ENCODE data around the gene SSX2. TPM values are rescaled to one million over a fixed set of nuclear protein-coding genes. Genes with fewer than 3 reads are reported as not detected.
"Not testable (repeated sequence)": the region's sequence is repeated elsewhere in the genome, so short reads cannot be mapped to it uniquely, and the experiment has no call there.

SSX2 gene, protein sequence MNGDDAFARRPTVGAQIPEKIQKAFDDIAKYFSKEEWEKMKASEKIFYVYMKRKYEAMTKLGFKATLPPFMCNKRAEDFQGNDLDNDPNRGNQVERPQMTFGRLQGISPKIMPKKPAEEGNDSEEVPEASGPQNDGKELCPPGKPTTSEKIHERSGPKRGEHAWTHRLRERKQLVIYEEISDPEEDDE
- total RNA-seq (2014; rRNA removed; shearing (Covaris generic)), result not detected in 2 replicates

DNA sequence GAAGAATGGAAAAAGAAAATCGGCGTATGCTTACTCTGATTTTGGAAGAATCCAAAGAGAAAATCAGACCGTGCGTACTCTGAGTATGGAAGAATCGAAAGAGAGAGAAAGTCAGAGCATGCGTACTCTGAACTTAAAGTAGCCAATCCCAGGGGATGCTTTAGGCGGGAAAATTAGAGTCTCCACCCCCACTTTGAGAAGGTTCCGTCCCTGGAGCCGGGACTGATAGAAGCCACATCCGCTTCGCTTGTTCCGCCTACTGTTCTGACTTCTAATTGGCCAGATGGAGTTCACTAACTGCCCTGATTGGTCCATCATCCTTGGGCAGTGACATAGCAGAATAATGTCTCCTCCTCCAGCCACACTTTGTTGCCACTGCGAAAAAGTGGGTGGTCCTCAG lies at the start of gene SSX2:
Gene SSX2 (minus strand): TSS at position 101 of the 400 bp plus-strand sequence. CDS start 1,429 bp downstream, outside the sequence.
- DNase-seq (ENCODE audit: low spot score), result not testable (repeated sequence)

DNA sequence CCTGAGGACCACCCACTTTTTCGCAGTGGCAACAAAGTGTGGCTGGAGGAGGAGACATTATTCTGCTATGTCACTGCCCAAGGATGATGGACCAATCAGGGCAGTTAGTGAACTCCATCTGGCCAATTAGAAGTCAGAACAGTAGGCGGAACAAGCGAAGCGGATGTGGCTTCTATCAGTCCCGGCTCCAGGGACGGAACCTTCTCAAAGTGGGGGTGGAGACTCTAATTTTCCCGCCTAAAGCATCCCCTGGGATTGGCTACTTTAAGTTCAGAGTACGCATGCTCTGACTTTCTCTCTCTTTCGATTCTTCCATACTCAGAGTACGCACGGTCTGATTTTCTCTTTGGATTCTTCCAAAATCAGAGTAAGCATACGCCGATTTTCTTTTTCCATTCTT lies 44.0 kb upstream of the SSX2 start, which contains the start of gene SSX2B:
Gene SSX2B (plus strand): TSS at position 301 of the 400 bp plus-strand sequence. CDS start 1,429 bp downstream, outside the sequence.
- DNase-seq (ENCODE audit: low spot score), result not testable (repeated sequence)

DNA sequence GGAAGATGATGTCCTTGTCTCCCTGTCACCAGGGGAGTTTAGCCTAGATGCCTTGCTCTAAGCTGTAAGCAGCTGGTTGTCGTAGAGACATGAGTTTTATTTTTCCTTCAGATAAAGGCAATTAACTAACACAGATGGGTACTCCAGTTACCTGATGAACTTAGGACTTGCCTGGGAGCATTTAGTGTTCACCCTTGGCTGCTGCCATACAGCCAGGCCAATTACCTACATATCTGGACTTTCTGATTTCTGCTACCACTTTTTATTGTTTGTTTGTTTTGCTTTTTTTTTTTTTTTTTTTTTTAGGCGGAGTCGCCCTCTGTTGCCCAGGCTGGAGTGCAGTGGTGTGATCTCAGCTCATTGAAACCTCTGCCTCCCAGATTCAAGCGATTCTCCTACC lies 14.9 kb downstream of the SSX2 start:
- DNase-seq (ENCODE audit: low spot score), result not testable (repeated sequence)

DNA sequence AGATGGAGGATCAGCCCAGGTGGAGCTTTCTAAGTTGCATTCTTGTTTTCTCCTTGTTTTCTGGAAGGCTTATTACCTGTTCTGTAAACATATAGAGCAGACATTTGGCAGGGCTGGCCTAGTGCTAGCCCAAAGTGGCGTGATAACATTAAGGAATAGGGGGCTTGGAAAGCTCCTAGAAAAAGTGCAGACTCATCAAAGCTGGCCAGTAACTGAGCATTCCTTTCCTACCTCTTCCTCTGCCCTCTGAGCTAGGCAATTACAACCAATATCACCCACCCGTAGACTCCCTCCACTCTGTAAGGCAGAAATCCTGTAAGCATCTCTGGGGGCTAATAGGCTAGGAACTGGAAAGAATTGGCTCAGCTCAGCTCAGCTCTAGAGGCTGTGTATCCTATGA lies 44.8 kb downstream of the SSX2 start:
- not testable (repeated sequence) for DNase-seq (ENCODE audit: low spot score)

DNA sequence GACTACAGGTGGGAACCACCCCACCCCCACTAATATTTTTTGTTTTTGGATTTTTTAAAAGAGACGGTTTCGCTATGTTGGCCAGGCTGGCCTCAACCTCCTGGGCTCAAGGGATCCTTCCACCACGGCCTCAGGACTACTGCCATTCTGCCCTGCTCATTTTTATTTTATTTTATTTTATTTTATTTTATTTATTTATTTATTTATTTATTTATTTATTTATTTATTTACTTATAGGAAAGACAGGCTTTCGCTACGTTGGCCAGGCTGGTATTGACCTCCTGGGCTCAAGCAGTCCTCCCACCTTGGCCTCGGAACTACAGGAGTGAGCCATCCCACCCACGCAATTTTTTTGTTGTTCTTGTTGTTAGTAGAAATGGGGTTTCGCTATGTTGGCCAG lies 51.5 kb downstream of the SSX2 start:
- DNase-seq (ENCODE audit: low spot score), result not testable (repeated sequence)

DNA sequence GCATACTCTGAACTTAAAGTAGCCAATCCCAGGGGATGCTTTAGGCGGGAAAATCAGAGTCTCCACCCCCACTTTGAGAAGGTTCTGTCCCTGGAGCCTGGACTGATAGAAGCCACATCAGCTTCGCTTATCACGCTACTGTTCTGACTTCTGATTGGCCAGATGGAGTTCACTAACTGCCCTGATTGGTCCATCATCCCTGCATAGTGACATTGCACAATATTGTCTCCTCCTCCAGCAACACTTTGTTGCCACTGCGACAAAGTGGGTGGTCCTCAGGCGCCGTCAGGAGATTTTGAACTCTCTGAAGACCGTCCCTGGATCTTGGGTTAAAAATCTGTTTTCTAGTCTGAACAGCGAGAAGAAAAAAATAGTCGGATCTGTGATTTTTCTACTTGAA lies 52.2 kb downstream of the SSX2 start, which contains the start of gene SSX7:
Gene SSX7 (minus strand): TSS at position 101 of the 400 bp plus-strand sequence. CDS start 1,428 bp downstream, outside the sequence.
- DNase-seq (ENCODE audit: low spot score), result not testable (repeated sequence)

DNA sequence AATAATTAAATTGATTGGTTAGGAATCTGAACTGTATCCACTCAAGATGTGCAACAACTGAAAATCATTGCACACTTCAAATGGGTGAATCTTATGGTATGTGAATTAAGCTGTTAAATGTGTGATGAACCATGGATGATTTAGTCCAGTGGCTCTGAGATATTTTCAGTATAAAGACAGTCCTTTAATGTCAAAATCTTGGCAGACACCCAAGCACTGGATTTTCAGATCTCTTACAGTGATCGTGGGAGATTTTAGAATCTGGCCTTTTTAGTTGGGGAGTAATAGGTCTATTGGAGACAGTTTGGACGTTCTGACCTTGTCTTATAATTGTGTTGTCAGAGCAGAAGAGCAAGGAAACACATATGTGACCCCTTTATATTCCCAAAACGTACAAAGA lies 56.3 kb downstream of the SSX2 start:
- DNase-seq (ENCODE audit: low spot score), result not testable (repeated sequence)

DNA sequence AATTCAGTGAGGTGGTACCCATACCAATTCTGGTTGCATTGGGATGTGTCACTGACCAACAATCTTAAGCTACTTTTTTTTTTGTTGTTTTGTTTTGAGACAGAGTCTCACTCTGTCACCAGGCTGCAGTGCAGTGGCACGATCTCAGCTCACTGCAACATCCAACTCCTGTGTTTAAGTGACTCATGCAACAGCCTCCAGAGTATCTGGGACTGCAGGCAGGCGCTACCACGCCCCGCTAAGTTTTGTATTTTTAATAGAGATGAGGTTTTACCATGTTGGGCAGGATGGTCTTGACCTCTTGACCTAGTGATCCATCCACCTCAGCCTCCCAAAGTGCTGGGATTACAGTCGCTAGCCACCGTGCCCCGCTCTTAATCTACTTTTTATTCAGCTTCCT lies 58.0 kb downstream of the SSX2 start:
- DNase-seq (ENCODE audit: low spot score), result not testable (repeated sequence)

Small RNAs within 50 kb of the gene (small RNA-seq; reads per million reads assigned to genes)
- gene AC244505.3 (not detected), gene AC244505.5 (not detected), gene AL450023.3 (not detected), gene RNA5SP504 (not detected)

Other genes starting within 250 kb of the SSX2 start
- not detected in 2 replicates for gene XAGE1A, start 211.4 kb downstream of the SSX2 start, total RNA-seq (2014; rRNA removed; shearing (Covaris generic))
- gene XAGE1B, start 190.1 kb downstream of the SSX2 start, total RNA-seq (2014; rRNA removed; shearing (Covaris generic)), result not detected in 2 replicates
- not detected in 2 replicates for gene SSX7, start 52.3 kb downstream of the SSX2 start, total RNA-seq (2014; rRNA removed; shearing (Covaris generic))
- not detected in 2 replicates for gene SSX2B, start 44.1 kb upstream of the SSX2 start, total RNA-seq (2014; rRNA removed; shearing (Covaris generic))
- gene SPANXN5, start 90.2 kb upstream of the SSX2 start, total RNA-seq (2014; rRNA removed; shearing (Covaris generic)), result not detected in 2 replicates
- gene XAGE5, start 104.1 kb upstream of the SSX2 start, total RNA-seq (2014; rRNA removed; shearing (Covaris generic)), result not detected in 2 replicates
- not detected in 2 replicates for gene XAGE3, start 160.9 kb upstream of the SSX2 start, total RNA-seq (2014; rRNA removed; shearing (Covaris generic))
- gene FAM156B, start 190.2 kb upstream of the SSX2 start, total RNA-seq (2014; rRNA removed; shearing (Covaris generic)), result 28.7 and 36.4 TPM in 2 replicates